Brain microvascular endothelial cell (primary cell): ENCODE data around the gene CYP4F12.

ENCODE experiments used
- DNase-seq: peaks from one replicate; pipeline ENCODE4 v3.0.0-alpha.2; 2020
- H3K27ac ChIP-seq: fragments of 250-450 bp; sonication (Bioruptor Pico); 2 replicates; pipeline ENCODE4 v1.5.1; 2020; ENCODE audit warnings: mild to moderate bottlenecking, moderate library complexity
- H3K27me3 ChIP-seq: fragments of 250-450 bp; sonication (Bioruptor Pico); replicated peaks from 2 replicates; pipeline ENCODE4 v1.5.1; 2020; ENCODE audit warnings: mild to moderate bottlenecking
- H3K36me3 ChIP-seq: fragments of 250-450 bp; sonication (Bioruptor Pico); replicated peaks from 2 replicates; pipeline ENCODE4 v1.5.1; 2020; ENCODE audit warnings: mild to moderate bottlenecking
- H3K4me3 ChIP-seq: 2 replicates; pipeline ENCODE4 v1.5.1; 2011; ENCODE audit warnings: low read depth, mild to moderate bottlenecking, control low read depth, low read length, moderate library complexity
- in situ Hi-C: cut with HindIII; loops from 2 replicates; pipeline ENCODE4 v1.10.0; 2017; ENCODE audit warnings: low sequenced_read_pairs, low pct_ligation_motif_present
- TF ChIP-seq, protein P1 (sequence below): IDR thresholded peaks from 2 replicates; pipeline ENCODE4 v1.5.1; 2011; ENCODE audit warnings: low read depth, mild to moderate bottlenecking, moderate library complexity, low read length, control low read depth, inconsistent platforms; ENCODE audit errors: missing control alignments

The CYP4F12 gene

GRCh38 chr19:15740785-15741184 lies 67.9 kb downstream of the CYP4F12 start:
- H3K27me3 ChIP-seq: no peaks in the 10 kb centered on the region
- no peak overlapping the region for H3K4me3 ChIP-seq
- H3K36me3 ChIP-seq: no peaks in the 10 kb centered on the region
- H3K27ac ChIP-seq: no peak overlapping the region
- in situ Hi-C loops: no loop called here
- TF ChIP-seq, protein P1, sequence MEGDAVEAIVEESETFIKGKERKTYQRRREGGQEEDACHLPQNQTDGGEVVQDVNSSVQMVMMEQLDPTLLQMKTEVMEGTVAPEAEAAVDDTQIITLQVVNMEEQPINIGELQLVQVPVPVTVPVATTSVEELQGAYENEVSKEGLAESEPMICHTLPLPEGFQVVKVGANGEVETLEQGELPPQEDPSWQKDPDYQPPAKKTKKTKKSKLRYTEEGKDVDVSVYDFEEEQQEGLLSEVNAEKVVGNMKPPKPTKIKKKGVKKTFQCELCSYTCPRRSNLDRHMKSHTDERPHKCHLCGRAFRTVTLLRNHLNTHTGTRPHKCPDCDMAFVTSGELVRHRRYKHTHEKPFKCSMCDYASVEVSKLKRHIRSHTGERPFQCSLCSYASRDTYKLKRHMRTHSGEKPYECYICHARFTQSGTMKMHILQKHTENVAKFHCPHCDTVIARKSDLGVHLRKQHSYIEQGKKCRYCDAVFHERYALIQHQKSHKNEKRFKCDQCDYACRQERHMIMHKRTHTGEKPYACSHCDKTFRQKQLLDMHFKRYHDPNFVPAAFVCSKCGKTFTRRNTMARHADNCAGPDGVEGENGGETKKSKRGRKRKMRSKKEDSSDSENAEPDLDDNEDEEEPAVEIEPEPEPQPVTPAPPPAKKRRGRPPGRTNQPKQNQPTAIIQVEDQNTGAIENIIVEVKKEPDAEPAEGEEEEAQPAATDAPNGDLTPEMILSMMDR: no peak
- DNase-seq: no peak
